Upper lobe of left lung (tissue), 4 donors: ENCODE results near the gene ITGA1.

ENCODE experiments used
- CTCF ChIP-seq, 6 experiments: fragments of 450-650 bp in 4 of 6; fragments of 200-600 bp in 2 of 6; sonication (generic) in 2 of 6; IDR thresholded peaks; one replicate each; pipeline ENCODE4 v1.5.1; 2016 to 2019; ENCODE audit warnings: antibody characterized with exemption in 6 of 6
- POLR2A ChIP-seq, 4 donors: fragments of 450-650 bp; IDR thresholded peaks; one replicate each; pipeline ENCODE4 v1.5.1; 2016 to 2017; ENCODE audit warnings: antibody characterized with exemption in 4 of 4, mild to moderate bottlenecking in 2 of 4

- no peak for TF ChIP-seq CTCF (IDR thresholded peaks at IDR 0.05)
- no peak for TF ChIP-seq POLR2A (IDR thresholded peaks at IDR 0.05)
These were observed 19.3 kb downstream of the ITGA1 start for GRCh38 chr5:52807037-52807436.
